Left lobe of liver (tissue), 2 donors: ENCODE data around the gene FRMD1. TPM values are rescaled to one million over a fixed set of nuclear protein-coding genes. Genes with fewer than 3 reads are reported as not detected.
A peak's percentile ranks its signal among the peaks of the same experiment; 100 is the strongest.

Source experiments
- ATAC-seq: fragments of 200-7000 bp; cut with Tn5 transposase; one replicate; pipeline ENCODE4 v1.9.1; 2020; ENCODE audit warnings: mild to moderate bottlenecking, moderate library complexity
- DNase-seq: peaks from one replicate; pipeline ENCODE4 v3.0.0-alpha.2; 2020; ENCODE audit warnings: low spot score
- total RNA-seq: library from RNA; stranded (reverse); gene quantifications from one replicate; pipeline ENCODE4 v1.2.1, GENCODE V29; 2021
- donor health status: DM: no; HTN: no; CAD: no; lungs with moderate emphysema.
- donor health status: DM: no; HTN: yes; CAD: no.

The FRMD1 gene
- total RNA-seq, result 0.10 TPM

DNA sequence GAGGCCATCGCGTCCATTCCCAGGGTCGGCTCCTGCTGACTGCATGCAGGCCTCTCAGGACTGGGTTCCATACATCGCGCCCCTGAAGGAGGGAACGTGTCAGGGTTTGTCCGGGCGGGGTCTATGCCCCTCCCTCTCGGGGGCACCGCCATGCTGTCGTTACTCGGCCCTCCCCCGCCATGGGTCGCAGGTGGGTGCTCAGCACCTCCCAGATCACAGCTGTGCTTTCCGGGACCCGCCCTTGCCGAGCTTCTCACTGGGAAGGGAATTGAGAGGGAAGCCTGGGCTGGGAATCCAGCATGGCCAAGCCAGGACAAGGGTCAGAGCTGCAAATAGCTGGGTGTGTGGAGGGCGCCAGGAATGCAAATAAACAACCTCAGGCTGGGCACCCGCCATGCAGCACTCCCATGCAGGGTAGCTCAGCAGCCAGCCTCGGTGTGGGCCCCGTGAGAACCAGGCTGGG lies at the start of gene FRMD1:
TSS of gene FRMD1 (minus strand) at position 270 of the 463 bp plus-strand sequence. CDS start at position 152, 118 bp downstream.
- DNase-seq (peak; percentile 54), ATAC-seq (peak; percentile 93)

GRCh38 chr6:168128006-168128630 lies 49.1 kb upstream of the FRMD1 start:
- DNase-seq (peak; percentile 28), ATAC-seq (no peak)

- no peak for ATAC-seq
- peak; percentile 36 for DNase-seq
Measured at GRCh38 chr6:168127384-168127868, 48.4 kb upstream of the FRMD1 start.

GRCh38 chr6:168126566-168127383 lies 47.8 kb upstream of the FRMD1 start:
- DNase-seq (peak; percentile 33), ATAC-seq (no peak)

DNA sequence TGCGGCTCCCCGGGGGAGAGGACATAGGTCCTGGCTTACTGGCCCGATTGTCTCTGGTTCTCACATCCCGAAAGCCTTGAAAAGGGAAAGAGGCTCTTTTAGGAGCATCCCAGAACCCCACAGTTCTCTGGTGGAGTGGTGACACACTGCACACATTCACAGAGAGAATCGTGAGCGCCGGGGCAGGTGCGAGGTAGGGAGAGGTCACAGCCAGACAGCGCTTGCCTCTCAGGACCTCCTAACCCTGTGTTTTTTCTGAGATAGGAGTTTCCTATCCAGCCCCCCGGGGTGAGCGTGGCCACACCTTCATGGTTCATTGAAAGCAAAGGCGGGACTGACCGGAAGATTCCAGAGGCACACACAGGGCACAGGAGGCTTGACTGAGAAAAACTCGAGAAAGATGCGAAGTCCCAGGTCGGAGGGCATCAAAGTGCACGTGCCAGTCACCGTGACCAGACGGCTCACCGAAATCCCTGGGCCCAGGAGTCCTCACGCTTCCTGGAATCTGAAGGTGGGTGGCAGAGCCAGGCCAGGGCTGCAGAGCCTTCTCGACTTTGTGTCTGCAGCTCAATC lies 46.5 kb upstream of the FRMD1 start:
- peak; percentile 37 for DNase-seq
- no peak for ATAC-seq

- ATAC-seq (no peak), DNase-seq (peak; percentile 27)
Measured at GRCh38 chr6:168124921-168125320, 45.9 kb upstream of the FRMD1 start.

DNA sequence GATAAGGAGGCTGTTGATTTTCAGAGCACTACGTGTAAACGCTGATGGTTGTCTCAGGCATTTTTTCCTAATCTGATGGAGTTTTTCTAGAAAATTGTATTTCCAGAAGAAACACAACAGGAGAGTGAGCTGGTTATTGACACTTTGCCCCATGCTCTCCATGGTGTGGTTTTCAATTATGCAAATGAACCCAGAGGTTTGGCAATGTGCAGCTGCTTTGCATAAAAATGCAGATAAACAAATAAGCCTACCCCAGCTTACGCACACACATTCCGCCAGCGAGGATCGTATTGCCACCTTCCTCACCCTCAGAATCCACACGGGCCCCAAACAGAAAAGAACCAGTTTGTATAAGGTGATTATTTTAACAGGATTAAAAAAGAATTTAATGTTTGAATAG lies 45.1 kb upstream of the FRMD1 start:
- ATAC-seq (no peak), DNase-seq (peak; percentile 5)

- DNase-seq (peak; percentile 26), ATAC-seq (no peak)
Measured at GRCh38 chr6:168123165-168123911, 44.3 kb upstream of the FRMD1 start.

DNA sequence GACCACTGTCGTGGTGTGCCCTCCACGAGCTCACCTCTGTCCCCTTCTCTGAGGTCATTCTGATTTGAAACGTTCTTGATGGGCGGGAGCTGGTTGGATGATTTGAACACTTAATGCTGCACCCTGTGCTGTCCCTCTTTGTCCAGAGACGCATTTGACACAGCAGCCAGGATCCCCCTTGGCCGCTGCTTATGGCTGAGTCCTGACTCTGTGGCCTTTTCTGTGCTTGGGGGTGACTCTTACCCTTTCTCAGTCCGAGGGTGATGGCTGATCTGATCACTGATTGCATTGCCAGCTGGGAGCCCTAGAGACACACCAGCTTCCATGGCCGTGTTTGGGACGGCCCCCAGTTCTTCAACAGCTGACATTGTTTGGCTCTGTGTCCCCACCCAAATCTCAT lies 43.5 kb upstream of the FRMD1 start:
- ATAC-seq (no peak), DNase-seq (peak; percentile 15)

- ATAC-seq (no peak), DNase-seq (peak; percentile 26)
Measured at GRCh38 chr6:168122011-168122410, 43.0 kb upstream of the FRMD1 start.

DNA sequence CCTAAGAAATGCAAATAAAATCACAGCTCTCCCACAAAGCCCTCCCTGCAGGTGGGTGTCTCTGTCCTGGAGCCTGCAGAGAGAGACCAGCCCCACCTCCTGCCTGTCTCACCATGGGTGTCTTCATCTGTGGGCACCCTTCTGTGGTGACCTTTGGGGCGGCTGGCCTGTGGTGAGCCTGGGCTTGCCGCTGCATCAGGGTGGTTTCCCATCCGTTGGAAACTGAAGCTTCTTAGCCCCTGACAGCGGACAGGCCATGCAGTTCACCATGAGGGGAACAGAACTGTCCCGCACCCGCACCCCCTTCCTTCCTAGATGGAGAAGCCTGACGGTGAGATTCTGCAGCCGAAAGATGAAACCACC lies 42.3 kb upstream of the FRMD1 start:
- no peak for ATAC-seq
- peak; percentile 26 for DNase-seq

DNA sequence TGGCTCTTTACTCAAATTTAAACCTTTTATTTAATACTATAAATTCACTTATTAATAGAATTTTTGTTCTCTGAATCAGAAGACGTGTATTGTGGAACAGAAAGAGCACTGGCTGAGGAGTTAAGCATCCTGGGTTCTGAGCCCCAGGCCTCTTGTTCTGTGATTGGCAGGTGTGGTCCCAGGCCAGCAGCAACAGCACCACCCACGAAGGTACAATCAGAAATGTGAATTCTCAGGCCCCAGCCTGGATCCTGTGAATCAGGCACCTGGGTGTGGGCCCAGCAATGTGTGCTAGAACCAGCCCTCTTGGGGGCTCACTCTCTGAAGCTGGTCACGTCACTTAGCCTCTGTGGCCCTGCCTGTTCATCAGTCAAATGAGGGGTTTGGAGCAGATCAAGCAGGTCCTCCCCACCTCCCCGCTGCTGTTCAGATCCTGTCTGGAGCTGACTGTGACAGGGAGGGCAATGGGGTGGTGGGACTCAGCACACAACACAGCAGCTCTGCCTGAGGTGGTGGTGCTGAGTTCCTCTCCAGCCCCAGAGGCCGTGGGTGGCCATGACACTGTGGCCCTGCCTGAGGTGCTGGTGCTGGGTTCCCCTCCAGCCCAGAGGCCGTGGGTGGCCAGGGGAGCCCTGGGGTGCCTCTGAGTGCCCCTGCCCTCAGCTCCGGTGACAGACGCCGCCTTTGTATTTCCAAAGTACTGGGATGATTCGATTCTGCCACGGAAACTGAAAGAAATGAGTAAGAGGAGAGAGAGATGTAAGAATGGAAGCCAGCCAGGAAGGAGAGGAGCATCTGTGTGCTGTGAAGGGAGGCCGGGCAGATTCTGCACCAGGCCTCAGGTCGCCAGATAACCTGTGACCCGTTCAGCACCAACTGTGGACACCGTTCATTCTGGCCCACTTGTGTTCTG lies 41.6 kb upstream of the FRMD1 start:
- ATAC-seq (no peak), DNase-seq (peak; percentile 33)

DNA sequence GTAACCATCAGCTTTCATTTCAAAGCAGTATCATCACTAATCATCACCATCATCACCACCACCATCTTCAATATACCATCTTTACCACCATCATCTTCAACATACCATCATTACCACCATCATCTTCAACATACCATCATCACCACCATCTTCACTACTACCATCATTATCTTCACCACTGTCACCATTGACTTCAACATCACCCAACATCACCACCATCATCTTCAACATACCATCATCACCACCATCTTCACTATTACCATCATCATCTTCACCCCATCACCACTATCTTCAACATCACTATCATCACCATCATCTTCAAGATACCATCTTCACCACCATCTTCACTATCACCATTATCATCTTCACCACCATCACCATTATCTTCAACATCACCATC lies 40.5 kb upstream of the FRMD1 start:
- ATAC-seq (no peak), DNase-seq (no peak)

- ATAC-seq, result no peak
Measured at GRCh38 chr6:168118935-168119334, 39.9 kb upstream of the FRMD1 start.

DNA sequence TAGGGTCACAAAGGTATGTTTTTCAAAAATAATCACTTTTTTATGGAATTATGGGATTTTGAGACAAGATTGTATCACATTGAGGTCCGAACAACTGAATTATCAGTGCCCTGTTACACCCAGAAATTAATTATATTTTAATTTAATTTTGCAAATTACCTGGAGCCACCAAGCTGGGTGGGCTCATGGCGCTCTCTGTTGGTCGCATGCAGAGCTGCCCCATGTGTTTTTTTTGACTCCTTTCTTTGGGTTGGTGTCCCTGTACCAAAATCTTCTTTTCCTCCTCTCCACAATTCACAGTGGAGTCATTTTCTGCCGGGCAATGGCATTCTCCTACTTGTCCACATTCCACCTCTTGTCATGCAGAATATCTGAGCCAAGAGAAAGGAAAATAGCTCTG lies 38.9 kb upstream of the FRMD1 start:
- DNase-seq (peak; percentile 8), ATAC-seq (no peak)

More at GRCh38 chr6:168118935-168119334, 39.9 kb upstream of the FRMD1 start:
- DNase-seq, result peak; percentile 31

DNA sequence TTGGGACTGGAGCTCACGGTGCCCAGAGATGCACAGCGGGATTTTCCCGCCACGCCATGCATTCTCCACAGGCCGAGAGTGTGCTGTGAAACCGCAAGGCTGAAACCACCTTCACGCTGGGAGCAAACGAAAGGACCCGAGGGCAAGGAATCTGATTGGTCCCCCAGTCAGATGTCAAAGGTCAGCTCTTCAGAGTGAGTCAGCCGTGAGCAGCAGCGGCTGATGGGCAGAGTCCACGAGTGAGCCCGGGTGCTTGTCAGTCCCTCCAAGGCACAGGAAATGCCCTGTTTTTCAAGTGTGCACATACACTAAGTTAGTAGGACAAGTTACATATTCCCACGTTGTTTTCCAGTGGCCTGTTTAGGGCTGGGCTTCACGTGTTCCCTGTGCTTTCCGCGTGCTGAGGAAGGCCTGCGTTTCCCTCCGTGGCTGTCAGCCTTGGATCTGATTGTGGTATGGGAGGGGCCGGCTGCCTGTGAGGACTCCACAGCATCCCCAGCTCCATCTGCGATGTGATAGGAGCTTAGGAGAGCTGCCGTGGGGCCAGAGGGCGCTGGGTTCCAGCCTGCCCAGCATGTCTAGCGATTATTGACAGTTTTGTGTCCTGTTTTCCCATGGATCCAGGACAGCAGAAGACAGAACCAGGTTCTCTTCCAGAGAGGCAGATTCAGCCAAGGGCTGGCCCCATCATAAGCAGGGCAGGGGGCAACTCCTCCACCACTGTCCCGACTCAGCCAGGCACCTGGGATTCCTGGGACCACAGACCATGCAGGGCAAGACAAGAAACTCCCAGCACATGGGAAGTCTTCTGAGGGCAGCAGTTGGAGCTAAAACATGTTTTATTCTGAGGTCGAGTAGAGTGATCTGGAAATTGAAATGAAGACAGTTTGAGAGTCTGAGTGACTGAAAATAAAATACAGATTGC lies 38.2 kb upstream of the FRMD1 start:
- ATAC-seq (peak; percentile 94), DNase-seq (peak; percentile 52)

- no peak for ATAC-seq
- no peak for DNase-seq
Measured at GRCh38 chr6:168116438-168116974, 37.5 kb upstream of the FRMD1 start.

GRCh38 chr6:168115748-168116437 lies 36.9 kb upstream of the FRMD1 start:
- no peak for DNase-seq
- no peak for ATAC-seq
